ENCODE measurements around the gene CD99. TPM values are rescaled to one million over a fixed set of nuclear protein-coding genes. Genes with fewer than 3 reads are reported as not detected.
"Not testable (repeated sequence)": the region's sequence is repeated elsewhere in the genome, so short reads cannot be mapped to it uniquely, and the experiment has no call there.

Gene CD99
- total and polyA plus RNA-seq, 2 donors (not counting 1 experiment from before 2014, with no cell fraction given) = 177 to 551 TPM

- no peaks in the 10 kb centered on the region for H3K27me3 ChIP-seq (ENCODE audit: control insufficient read depth, insufficient read depth, low read length)
- H3K4me1 ChIP-seq (ENCODE audit: control insufficient read depth, extremely low read depth, insufficient read depth, low read length) = no peaks in the 10 kb centered on the region
- H3K9ac ChIP-seq (ENCODE audit: insufficient read depth, low read length) = no peak overlapping the region
- no peaks in the 10 kb centered on the region for H3K36me3 ChIP-seq (ENCODE audit: control insufficient read depth, insufficient read depth, low read length)
- TF ChIP-seq CTCF (conservative IDR thresholded peaks at IDR 0.05 in 1 of 2, IDR thresholded peaks at IDR 0.05 in 1 of 2; ENCODE audit: low read depth in 1 of 2, low read length in 2 of 2) (no peak), EZH2 (IDR thresholded peaks at IDR 0.05; ENCODE audit: low read length, missing control alignments) (no peak)
- H3K4me2 ChIP-seq (ENCODE audit: extremely low read depth, insufficient read depth, low read length) = no peak overlapping the region
- no peak overlapping the region for H2AFZ ChIP-seq (ENCODE audit: low read length)
- H3K4me3 ChIP-seq (replicated peaks in 1 of 4; ENCODE audit: control extremely low read depth in 1 of 4, insufficient read depth in 1 of 4, low read depth in 3 of 4, low read length in 4 of 4) = no peak overlapping the region
- H4K20me1 ChIP-seq (ENCODE audit: control insufficient read depth, extremely low read depth, insufficient read depth, low read length) = no peaks in the 10 kb centered on the region
- no peaks in the 10 kb centered on the region for H3K9me3 ChIP-seq (ENCODE audit: control insufficient read depth, insufficient read depth, low read depth, low read length)
- no peak overlapping the region for H3K27ac ChIP-seq (ENCODE audit: insufficient read depth, low read length)
- no peak for DNase-seq (ENCODE audit: low read depth in 2 of 2)
- H3K79me2 ChIP-seq (ENCODE audit: control insufficient read depth, insufficient read depth, low read length) = no peaks in the 10 kb centered on the region
These were observed 19.0 kb upstream of the CD99 start for GRCh38 chrX:2672084-2672483.

GRCh38 chrX:2673611-2674010 lies 17.5 kb upstream of the CD99 start:
- Histone ChIP-seq H4K20me1 (ENCODE audit: control insufficient read depth, extremely low read depth, insufficient read depth, low read length) (no peaks in the 10 kb centered on the region), H3K4me2 (ENCODE audit: extremely low read depth, insufficient read depth, low read length) (no peak overlapping the region), H3K9me3 (ENCODE audit: control insufficient read depth, insufficient read depth, low read depth, low read length) (no peaks in the 10 kb centered on the region), H3K9ac (ENCODE audit: insufficient read depth, low read length) (no peak overlapping the region), H3K4me1 (ENCODE audit: control insufficient read depth, extremely low read depth, insufficient read depth, low read length) (peaks cover 8% of the 10 kb centered on the region), H3K27ac (ENCODE audit: insufficient read depth, low read length) (no peak overlapping the region), H3K36me3 (ENCODE audit: control insufficient read depth, insufficient read depth, low read length) (no peaks in the 10 kb centered on the region), H3K79me2 (ENCODE audit: control insufficient read depth, insufficient read depth, low read length) (no peaks in the 10 kb centered on the region), H3K4me3 (replicated peaks in 1 of 4; ENCODE audit: control extremely low read depth in 1 of 4, insufficient read depth in 1 of 4, low read depth in 3 of 4, low read length in 4 of 4) (no peak overlapping the region), H2AFZ (ENCODE audit: low read length) (no peak overlapping the region), H3K27me3 (ENCODE audit: control insufficient read depth, insufficient read depth, low read length) (no peaks in the 10 kb centered on the region)
- TF ChIP-seq EZH2 (IDR thresholded peaks at IDR 0.05; ENCODE audit: low read length, missing control alignments) (no peak), CTCF (conservative IDR thresholded peaks at IDR 0.05 in 1 of 2, IDR thresholded peaks at IDR 0.05 in 1 of 2; ENCODE audit: low read depth in 1 of 2, low read length in 2 of 2) (no peak)
- DNase-seq (ENCODE audit: low read depth in 2 of 2) = no peak

- DNase-seq (ENCODE audit: low read depth in 2 of 2) = peak in 1 of 2 donors; percentile 48
- not testable (repeated sequence) for H3K27ac ChIP-seq (ENCODE audit: insufficient read depth, low read length)
These were observed 15.4 kb upstream of the CD99 start for GRCh38 chrX:2675657-2676200.

More at GRCh38 chrX:2675657-2676200, 15.4 kb upstream of the CD99 start:
- H2AFZ ChIP-seq (ENCODE audit: low read length); H3K27me3 ChIP-seq (ENCODE audit: control insufficient read depth, insufficient read depth, low read length); H3K36me3 ChIP-seq (ENCODE audit: control insufficient read depth, insufficient read depth, low read length); H3K9ac ChIP-seq (ENCODE audit: insufficient read depth, low read length); H3K9me3 ChIP-seq (ENCODE audit: control insufficient read depth, insufficient read depth, low read depth, low read length); H4K20me1 ChIP-seq (ENCODE audit: control insufficient read depth, extremely low read depth, insufficient read depth, low read length); H3K79me2 ChIP-seq (ENCODE audit: control insufficient read depth, insufficient read depth, low read length); H3K4me3 ChIP-seq (replicated peaks in 1 of 4; ENCODE audit: control extremely low read depth in 1 of 4, insufficient read depth in 1 of 4, low read depth in 3 of 4, low read length in 4 of 4); H3K4me1 ChIP-seq (ENCODE audit: control insufficient read depth, extremely low read depth, insufficient read depth, low read length); H3K4me2 ChIP-seq (ENCODE audit: extremely low read depth, insufficient read depth, low read length): not testable (repeated sequence)

All from fibroblast of lung (primary cell).